Calu3 (cell line): ENCODE data around the gene ZNF524. TPM values are rescaled to one million over a fixed set of nuclear protein-coding genes. Genes with fewer than 3 reads are reported as not detected.

Experiments used
- BruUV-seq: library from RNA; stranded (reverse); fragments of 400-500 nt; replicated peaks from 2 replicates; lab custom pipeline; 2021; lab: Mats Ljungman, UMichigan
- CTCF ChIA-PET: fragments of 300-600 bp; sonication (Branson Sonifier 250); formaldehyde crosslinking; loops from one replicate; lab custom pipeline; 2022; ENCODE audit warnings: antibody characterized with exemption; lab: Charles Lee
- DNase-seq: peaks from one replicate; pipeline ENCODE4 v3.0.0; 2022
- H3K27ac Mint-ChIP-seq: one replicate; pipeline ENCODE4 v1.8.0; 2022; ENCODE audit warnings: mixed read lengths; ENCODE audit not compliant: unreplicated experiment
- H3K27me3 Mint-ChIP-seq: one replicate; pipeline ENCODE4 v1.8.0; 2022; ENCODE audit warnings: mixed read lengths; ENCODE audit not compliant: unreplicated experiment
- H3K36me3 Mint-ChIP-seq: one replicate; pipeline ENCODE4 v1.8.0; 2022; ENCODE audit warnings: mild to moderate bottlenecking, moderate library complexity, mixed read lengths; ENCODE audit not compliant: insufficient read depth, unreplicated experiment
- H3K4me1 Mint-ChIP-seq: one replicate; pipeline ENCODE4 v1.8.0; 2022; ENCODE audit warnings: mild to moderate bottlenecking, low read depth, mixed read lengths; ENCODE audit not compliant: unreplicated experiment
- H3K4me3 Mint-ChIP-seq: one replicate; pipeline ENCODE4 v1.8.0; 2022; ENCODE audit warnings: mild to moderate bottlenecking, low read depth, moderate library complexity, mixed read lengths; ENCODE audit not compliant: unreplicated experiment
- H3K9me3 Mint-ChIP-seq: one replicate; pipeline ENCODE4 v1.8.0; 2022; ENCODE audit warnings: low read depth, mixed read lengths; ENCODE audit not compliant: unreplicated experiment
- CTCF ChIP-seq: fragments of 200-600 bp; IDR thresholded peaks from one replicate; pipeline ENCODE4 v1.8.0; 2022; ENCODE audit warnings: antibody characterized with exemption; ENCODE audit not compliant: unreplicated experiment
- intact Hi-C: fragments of 100-400 bp; cut with micrococcal nuclease; formaldehyde crosslinking; loops from one replicate; pipeline ENCODE4 v1.10.0; 2022; ENCODE audit not compliant: unreplicated experiment
- total RNA-seq: library from RNA; stranded (reverse); gene quantifications from 2 replicates; pipeline ENCODE4 v1.2.3, GENCODE V29; 2022

Gene ZNF524
- total RNA-seq, 1 experiment from 2014 or later = 18.5 TPM

- intact Hi-C loops = no loop called here
- Mint-ChIP-seq H3K9me3 (no peaks in the 10 kb centered on the region), H3K27ac (peak overlapping the region; percentile 95), H3K4me3 (peak overlapping the region; percentile 92), H3K36me3 (peaks cover 36% of the 10 kb centered on the region), H3K27me3 (no peaks in the 10 kb centered on the region), H3K4me1 (peaks cover 19% of the 10 kb centered on the region)
- DNase-seq = no peak
- CTCF ChIA-PET = interaction anchor here (1.4 kb wide), 1 partner anchor 9 kb away, joined by 10 read pairs; no protein-coding TSS in a partner anchor
- TF ChIP-seq CTCF = no peak
- TSS peak; percentile 76 for BruUV-seq
Measured at GRCh38 chr19:55623561-55623960, 23.5 kb downstream of the ZNF524 start.

GRCh38 chr19:55624109-55625003, 24.3 kb downstream of the ZNF524 start, which contains the start of gene ZNF784:
TSS of gene ZNF784 (minus strand) at chr19:55624566. CDS start at chr19:55624561, 5 bp downstream.
- no peak for TF ChIP-seq CTCF
- Mint-ChIP-seq H3K9me3 (no peaks in the 10 kb centered on the region), H3K4me3 (peak within 1 kb of the TSS; percentile 92), H3K27ac (peak within 1 kb of the TSS; percentile 95), H3K4me1 (peaks cover 19% of the 10 kb centered on the region), H3K27me3 (no peaks in the 10 kb centered on the region), H3K36me3 (peaks cover 34% of the 10 kb centered on the region)
- intact Hi-C loops = no loop called here
- CTCF ChIA-PET = interaction anchor here (0.5 to 1.6 kb wide), 26 partner anchors 8 to 1435 kb away, joined by 3 to 16 read pairs (median 5); partner anchors contain the start of genes MBOAT7 and NAT14
- no TSS peak for BruUV-seq
- DNase-seq = peak; percentile 97

- Mint-ChIP-seq H3K27me3 (no peaks in the 10 kb centered on the region), H3K27ac (peak overlapping the region; percentile 95), H3K4me1 (peaks cover 19% of the 10 kb centered on the region), H3K36me3 (peaks cover 30% of the 10 kb centered on the region), H3K4me3 (peak overlapping the region; percentile 92), H3K9me3 (no peaks in the 10 kb centered on the region)
- intact Hi-C loops = no loop called here
- CTCF ChIA-PET = interaction anchor here (0.6 to 1.6 kb wide), 18 partner anchors 7 to 1436 kb away, joined by 3 to 16 read pairs (median 4); partner anchors contain the start of genes FIZ1 and MBOAT7
- TF ChIP-seq CTCF = no peak
- BruUV-seq = TSS peak; percentile 64
- DNase-seq = no peak
Measured at GRCh38 chr19:55625004-55625326, 24.9 kb downstream of the ZNF524 start.

GRCh38 chr19:55626350-55626749, 26.3 kb downstream of the ZNF524 start:
- Mint-ChIP-seq H3K27ac (no peak overlapping the region), H3K36me3 (peaks cover 19% of the 10 kb centered on the region), H3K4me1 (peaks cover 21% of the 10 kb centered on the region), H3K27me3 (no peaks in the 10 kb centered on the region), H3K9me3 (no peaks in the 10 kb centered on the region), H3K4me3 (no peak overlapping the region)
- no peak for DNase-seq
- no peak for TF ChIP-seq CTCF
- intact Hi-C loops = no loop called here
- no TSS peak for BruUV-seq
- CTCF ChIA-PET = interaction anchor here (0.6 to 1.3 kb wide), 3 partner anchors 8 to 485 kb away, joined by 3 to 4 read pairs (median 4); partner anchors contain the start of gene FIZ1
